Jurkat, Clone E6-1 (cell line): ENCODE results near the gene HADH.
"Not testable (repeated sequence)": the region's sequence is repeated elsewhere in the genome, so short reads cannot be mapped to it uniquely, and the experiment has no call there.

Experiments
- DNase-seq: peaks from one replicate; pipeline ENCODE4 v3.0.0-alpha.2; 2011; ENCODE audit warnings: low read depth, low spot score
- H3K4me3 ChIP-seq: 2 replicates; pipeline ENCODE4 v1.5.1; 2011; ENCODE audit warnings: mild to moderate bottlenecking, low read length, control low read depth, moderate library complexity

Gene HADH

DNA sequence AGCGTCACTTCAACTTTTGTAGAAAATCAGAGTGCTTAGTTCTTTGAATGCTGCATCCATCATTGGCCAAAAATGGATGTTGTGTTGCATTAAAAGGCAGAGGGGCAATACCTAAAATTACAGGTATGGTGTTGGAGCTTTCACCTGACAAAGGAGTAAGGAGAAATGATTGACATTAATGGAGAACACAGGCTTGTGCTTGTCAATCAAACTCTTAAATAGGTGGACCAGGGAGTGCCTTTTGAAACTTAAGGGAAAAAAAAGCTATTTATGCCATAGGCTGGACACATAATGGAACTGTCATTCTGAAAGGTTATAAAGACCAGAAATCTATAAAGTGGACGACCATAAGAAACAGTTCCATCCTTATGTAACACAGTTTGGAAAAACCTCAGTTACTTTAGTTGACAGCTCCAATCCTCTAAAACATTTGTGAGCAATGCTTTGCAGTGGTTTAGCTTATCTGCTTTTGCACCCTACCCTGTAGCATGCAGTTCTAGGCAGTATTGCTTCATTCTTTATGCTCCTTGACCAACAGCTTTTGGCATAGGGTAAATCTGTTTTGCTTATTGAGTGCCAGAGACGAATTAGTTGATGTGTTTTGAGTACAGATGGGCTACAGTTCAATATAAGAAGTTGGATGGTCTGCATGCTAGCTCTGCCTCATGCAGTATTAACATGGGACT, 2.4 kb downstream of the HADH start:
- no peak overlapping the region for H3K4me3 ChIP-seq
- no peak for DNase-seq

DNA sequence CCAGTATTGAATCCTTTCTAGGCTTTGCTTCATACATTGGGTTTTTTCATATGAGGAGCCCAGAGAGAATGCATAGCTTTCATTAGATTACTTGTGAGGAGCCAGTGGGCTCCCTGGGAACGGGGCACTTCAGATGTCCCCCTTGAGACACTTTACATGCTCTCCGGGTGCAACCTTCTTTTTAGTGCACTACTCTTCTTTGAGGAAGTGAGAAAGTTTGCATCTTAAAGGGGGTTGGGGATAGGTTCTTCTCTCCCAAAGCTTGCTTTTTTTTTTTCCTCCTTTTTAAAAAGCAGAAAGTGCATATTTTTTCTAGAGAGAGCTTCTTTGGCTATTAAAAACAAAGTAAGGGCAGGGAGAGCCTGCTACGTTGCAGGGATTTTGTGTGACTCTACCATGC, 4.3 kb downstream of the HADH start:
- no peak for DNase-seq
- H3K4me3 ChIP-seq: no peak overlapping the region

DNA sequence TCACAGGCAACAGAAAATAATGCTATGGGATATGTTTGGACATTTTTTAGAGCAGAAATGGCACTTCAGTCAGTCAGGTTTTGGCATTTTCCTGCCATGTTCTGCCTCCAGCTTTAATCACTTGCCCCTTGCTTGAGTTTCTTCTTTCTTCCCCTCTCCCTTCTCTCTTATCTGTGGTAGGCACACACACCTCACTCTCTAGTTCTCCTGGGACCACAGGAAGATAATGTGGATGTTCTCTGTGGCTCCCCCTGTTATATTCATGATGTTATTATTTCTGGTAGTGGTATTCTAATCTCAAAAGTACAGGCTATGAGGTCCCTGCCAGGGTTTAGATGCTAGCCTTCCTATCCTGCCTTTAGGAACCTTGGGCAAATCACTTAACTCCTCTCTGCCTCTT, 5.2 kb downstream of the HADH start:
- no peak for DNase-seq
- H3K4me3 ChIP-seq: no peak overlapping the region

DNA sequence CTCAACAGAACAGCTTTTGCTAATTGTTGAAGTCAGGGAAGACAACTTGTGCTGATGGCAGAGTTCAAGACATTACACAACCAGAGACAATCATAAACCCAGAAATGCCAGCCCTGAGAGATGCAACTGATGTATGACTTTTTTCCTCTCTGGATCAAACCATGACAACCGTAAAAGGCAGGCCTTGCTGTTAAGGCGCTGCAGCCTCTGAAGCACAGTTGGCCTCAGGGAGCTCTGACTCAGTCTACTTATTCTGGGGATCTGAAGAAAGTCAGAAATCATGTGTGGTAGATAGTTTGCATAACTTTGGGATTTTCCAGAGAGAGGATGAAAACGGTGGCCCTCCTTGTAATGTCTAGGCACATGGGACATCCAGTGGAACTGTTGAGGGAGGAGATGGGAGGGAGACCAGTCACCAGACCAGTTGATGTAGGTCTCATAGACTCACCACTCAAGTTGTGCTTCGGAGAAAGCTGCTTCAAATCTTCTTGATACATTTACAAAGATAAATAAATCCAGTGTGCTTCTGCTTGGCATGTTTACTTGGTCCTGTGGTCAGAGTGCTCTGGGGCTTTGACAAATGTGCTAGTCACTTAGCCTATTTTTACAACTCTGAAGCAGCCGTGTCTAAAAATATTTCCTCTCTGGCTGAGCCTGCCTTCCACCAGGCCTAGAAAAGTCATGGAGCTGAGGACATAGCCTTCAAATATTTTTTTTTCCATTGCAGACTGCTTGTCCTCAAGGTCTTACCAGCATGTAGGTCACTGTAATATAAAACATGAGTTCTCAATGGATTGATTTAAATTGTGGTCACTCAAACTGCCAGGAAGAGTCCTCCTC, 7.5 kb downstream of the HADH start:
- no peak for DNase-seq
- H3K4me3 ChIP-seq: no peak overlapping the region

DNA sequence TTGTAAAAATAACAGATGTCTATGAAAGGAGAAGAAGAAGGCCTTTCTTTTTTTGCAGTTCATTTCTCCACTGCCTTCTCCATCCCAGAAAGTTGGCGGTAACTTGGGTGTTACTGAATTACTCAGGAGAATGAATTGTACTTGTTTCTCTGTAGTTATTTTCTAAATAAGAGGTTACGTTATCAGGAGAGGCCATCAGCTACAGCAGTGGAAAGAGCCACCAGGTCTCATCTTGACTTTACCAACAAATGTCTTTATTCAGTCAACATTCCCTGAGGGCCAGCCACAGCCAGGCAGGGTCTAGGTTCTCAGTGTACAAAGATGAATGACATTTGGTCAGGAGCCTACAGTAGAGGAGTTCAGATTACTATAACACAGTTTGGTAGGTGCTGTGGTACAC, 8.1 kb downstream of the HADH start:
- no peak overlapping the region for H3K4me3 ChIP-seq
- DNase-seq: no peak

DNA sequence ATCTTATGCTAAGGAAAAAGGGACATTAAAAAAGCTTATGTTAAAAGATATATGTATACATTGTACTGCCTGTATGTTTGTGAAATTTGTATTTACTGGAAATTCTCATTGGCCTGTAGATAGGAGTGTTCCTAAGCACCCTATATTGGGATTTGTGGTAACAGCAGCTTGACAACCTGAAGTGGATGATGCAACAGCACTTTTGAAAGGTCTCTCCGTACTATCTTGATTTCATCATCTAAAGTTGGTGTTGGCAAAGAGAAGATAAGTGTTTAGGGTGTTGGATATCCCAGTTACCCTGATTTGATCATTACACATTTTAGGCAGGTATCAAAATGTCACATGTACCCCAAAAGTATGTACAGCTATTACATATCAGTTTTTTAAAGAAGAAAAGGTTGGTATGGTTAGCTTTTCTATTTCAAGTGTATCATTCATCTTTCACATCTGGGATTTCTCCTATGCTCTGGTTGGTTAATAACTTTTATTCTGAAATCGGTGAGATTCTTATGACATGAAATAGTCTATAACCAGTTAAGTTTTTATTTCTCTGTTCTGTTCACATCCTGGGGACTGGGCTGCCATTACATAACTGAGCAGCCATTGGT, 10.3 kb downstream of the HADH start:
- H3K4me3 ChIP-seq: no peak overlapping the region
- DNase-seq: no peak

DNA sequence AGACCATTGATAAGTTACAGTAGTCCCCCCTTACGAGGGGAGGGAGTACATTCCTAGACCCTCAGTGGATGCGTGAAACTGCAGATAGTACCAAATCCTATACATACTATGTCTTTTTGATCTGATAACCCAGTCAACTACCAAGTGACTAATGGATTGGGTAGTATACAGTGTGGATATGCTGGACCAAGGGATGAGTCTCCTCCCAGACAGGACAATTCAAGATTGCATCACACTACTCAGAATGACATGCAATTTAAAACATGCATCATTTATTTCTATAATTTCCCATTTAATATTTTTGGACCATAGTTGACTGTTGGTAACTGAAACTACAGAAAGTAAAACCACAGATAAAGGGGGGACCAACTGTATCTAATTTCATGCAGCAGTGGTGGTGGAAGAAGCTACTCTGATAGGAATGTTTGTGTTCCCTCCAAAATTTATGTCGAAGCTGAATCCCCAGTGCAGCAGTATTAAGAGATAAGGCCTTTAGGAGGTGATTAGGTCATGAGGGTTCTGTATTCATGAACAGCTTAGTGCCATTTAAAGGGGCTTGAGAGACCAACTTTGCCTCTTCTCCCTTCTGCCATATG, 11.9 kb downstream of the HADH start:
- no peak for DNase-seq
- no peak overlapping the region for H3K4me3 ChIP-seq

DNA sequence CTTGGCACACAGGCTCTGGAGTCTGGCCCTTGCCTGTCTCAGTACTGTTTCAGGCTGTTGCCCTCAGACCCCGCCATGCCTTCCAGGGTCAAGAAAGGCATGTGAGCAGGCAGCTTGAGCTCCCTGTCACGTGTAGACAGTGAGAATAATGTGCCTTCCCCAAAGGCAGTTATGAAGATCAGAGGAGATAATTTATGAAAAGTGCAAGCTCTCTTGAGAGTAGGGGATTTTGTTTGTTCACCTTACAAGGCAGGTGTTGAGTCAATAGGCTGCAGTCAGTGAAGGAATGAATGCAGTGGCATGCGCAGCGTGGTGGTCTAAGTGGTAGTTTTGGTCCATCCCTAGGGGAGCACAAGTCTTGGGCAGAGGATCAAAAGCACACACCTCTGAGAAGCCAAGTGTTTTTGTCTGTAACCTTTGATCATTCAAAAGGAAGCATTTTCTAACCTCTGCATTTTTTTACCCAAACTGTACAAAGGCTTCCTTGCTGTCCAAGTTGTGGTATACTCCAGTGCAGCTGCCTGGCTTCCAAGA, 14.4 kb downstream of the HADH start:
- peak; percentile 82 for DNase-seq

DNA sequence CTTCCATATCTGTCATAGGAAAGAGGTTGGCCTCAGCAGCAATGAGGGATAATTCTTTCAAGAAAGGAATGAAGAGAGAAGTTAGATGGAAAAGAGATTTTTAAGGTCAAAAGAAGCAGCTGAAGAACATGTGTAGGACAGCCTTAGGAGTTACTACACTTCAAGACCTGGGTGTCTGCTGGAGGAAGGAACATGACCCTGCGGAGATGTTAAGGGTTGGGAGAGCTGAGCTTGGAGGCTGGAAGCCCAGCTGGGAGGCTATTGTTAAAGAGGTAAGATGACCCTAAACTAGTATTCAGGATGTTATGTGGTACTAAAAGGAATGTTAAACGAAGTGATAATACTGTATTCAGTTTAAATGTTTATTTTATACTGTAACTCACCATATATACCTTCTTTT, 15.0 kb downstream of the HADH start:
- no peak overlapping the region for H3K4me3 ChIP-seq
- DNase-seq: no peak

More for the DNA sequence above, 14.4 kb downstream of the HADH start:
- H3K4me3 ChIP-seq: no peak overlapping the region; the same call in 1 of the 2 replicates

DNA sequence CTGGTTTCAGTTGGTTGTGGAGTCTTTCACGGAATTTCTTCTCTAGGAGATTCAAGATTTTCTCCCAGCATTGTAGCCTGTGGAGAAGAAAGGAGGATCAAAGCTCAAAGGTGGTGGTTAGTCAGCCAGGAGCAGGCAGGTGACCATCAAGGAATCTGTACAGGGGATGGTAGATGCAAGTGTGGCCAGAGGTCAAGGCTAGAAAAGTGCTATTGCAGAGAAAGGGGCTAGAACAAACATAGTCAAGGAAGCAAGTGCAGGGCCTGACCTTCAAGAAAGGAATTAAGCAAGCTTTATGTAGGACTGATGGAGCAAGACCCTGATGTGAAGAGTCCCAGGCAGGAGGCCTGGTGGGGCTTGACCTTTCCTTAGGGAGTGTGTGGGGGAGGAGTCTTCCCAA, 16.1 kb downstream of the HADH start:
- no peak for DNase-seq
- no peak overlapping the region for H3K4me3 ChIP-seq

DNA sequence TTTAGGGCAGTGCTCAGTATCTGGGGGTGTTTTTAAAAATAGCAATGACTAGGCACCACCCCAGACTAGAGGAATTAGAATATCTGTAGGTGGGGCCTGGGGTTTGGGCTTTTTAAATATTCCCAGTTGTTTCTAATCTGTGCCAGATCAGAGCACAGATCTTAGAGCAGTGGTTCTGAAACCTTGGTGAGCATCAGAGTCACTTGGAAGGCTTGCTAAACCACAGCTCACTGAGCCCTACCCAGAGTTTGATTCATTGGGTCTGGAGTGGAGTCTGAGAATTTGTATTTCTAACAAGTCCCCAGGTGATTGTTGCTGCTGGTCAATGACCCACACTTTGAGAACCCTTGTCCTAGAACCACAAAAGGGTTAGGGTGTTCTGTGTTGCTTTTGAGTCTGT, 16.7 kb downstream of the HADH start:
- DNase-seq: no peak
- H3K4me3 ChIP-seq: no peak overlapping the region

DNA sequence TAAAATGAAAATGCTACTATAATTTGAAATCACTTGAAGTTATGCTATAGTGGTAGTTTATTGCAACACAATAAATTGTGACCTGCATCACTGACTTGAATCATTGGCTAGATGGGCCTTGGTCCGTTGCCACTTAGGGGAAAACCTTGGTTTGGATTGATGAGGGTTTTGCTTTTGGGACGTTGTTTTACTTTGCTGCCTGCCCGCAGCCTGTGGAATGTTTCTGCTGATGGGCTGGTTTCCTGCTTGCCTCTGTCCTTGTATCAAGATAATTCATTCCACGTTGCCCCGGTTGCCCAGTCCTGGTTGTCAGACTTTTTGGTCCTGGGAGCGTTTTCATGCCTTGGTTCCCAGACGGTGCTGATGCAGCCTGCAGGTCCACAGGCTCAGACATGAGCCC, 18.3 kb downstream of the HADH start:
- no peak overlapping the region for H3K4me3 ChIP-seq
- DNase-seq: no peak

DNA sequence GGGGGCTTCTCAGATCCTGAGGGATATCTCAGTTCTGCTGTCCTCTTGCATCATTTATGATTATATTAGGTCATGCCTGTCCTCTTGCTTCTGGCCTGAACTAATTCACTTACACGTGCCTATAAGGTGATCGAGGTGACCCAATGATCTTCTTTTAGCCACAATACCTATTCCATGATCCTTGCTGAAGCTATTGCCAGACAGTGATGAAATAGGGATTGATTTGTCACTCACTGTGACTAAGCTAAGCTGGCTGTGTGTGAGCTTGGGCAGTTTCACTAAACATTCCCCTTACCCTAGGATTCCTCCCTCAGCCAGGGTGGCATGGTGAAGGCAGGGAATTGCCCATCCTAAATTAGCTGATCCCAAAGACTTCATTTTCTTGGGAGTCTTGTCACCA, 19.0 kb downstream of the HADH start:
- H3K4me3 ChIP-seq: no peak overlapping the region
- DNase-seq: no peak

DNA sequence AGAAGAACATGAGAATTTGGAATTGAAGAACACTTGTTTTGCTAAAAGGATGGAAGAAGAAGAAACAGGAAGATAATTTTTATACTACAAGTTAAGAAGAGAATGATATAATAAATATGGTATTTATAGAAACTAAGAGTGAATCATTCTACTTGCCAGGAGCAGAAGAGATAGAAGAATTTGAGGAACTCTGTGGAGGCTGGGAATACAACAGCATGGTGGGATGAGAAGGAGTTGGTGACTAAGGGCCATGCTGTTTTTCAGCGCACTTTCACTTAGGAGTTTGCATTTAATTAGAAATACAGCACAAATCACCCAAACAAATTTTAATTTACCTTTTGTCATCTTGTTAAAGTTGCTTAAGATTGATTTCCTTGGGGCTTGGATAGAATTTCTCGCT, 20.5 kb downstream of the HADH start:
- no peak overlapping the region for H3K4me3 ChIP-seq
- no peak for DNase-seq

DNA sequence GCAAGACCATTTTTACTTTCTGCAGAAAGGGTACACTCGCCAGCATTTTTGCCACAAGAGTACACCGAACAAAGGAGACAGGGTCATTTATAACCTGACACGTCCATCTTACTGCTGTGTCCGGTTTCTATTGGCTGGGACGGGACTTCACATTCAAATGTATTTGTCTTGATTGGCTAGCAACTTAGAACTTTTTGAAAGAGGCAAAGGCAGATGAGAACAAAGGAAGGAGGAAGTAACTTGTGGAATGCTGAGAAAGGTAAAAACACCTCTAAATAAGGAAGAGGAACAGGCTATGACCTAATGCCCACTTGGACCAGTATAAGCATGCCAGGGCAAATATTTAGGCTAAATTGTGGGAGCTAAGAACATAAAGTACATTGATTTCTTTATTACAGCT, 22.7 kb downstream of the HADH start:
- DNase-seq, H3K4me3 ChIP-seq: not testable (repeated sequence)

DNA sequence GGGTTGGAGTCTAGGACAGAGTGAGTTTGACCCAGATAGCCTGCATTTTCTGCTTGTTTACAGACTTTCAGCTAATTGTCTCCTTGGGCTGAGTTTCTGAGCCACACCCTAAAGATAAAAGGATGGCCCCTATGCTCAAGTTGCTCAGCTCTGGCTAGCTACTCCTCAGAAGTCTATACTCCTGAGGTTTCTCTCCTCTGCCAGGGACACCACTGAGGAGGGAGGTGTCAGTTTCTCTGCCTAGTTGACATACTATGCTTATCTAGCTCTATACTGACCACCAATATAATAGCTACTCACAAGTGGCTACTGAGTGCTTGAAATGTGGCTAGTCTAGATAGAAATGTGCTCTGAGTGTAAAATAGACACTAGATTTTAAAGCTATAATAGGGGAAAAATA, 23.6 kb downstream of the HADH start:
- no peak overlapping the region for H3K4me3 ChIP-seq
- no peak for DNase-seq

DNA sequence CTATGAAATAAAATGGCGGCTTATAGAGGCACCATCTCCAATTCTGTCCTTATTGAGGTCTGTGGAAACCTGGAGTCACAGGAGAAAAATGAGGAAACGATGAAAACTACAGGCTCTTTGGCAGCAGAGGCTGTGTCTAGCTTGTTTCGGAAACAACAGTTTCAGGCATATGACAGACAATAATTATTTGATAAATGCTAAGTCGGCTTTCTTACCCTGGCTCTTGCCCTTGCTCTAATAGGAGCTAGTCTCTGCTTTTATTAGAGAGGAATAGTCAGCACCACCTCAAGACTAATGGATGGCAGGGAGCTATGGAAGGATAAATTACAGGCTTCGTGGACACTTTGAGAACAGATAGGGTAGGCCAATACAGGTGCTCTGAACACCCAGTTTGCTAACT, 24.3 kb downstream of the HADH start:
- DNase-seq: no peak
- H3K4me3 ChIP-seq: no peak overlapping the region

DNA sequence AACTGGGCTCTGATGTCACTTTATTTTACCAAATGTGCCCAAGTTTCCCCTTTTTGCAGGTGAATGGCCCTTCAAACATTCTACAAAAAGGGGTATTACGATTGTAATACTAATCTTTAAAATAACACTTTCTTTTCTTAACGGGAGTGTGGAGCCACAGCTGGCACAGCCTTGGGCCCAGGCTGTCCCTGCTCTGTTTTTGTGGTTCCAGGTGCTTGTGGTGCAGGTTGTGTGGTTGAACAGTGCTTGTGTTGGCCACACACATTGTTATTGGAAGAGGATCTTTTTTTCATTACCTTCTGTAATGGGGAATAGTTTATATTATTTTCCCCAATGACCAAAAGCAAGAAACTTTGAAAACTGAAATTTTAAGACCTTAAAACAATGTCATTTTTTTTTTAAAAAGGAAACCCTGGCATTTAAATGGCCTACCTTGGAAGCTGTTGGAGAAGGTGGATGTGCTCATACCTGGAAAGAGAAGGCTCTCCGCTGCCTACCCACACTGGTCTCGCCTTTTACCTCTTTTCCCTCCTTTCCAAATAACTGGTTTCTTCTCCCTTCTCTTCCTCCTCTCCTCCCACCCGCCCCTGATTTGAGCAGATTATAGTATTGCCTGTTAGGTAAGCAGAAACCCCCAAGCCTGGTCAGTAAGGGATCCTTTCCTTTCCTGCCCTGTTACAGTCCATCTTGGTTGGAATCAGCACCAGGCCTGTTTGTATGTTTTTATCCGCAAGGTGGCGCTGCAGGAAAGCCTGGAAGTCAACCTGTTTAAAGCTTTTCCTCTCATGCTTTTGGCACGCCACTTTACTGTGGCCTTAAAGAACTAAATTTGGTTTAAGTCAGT, 28.6 kb downstream of the HADH start:
- peak; percentile 71 for DNase-seq
- H3K4me3 ChIP-seq: no peak overlapping the region

DNA sequence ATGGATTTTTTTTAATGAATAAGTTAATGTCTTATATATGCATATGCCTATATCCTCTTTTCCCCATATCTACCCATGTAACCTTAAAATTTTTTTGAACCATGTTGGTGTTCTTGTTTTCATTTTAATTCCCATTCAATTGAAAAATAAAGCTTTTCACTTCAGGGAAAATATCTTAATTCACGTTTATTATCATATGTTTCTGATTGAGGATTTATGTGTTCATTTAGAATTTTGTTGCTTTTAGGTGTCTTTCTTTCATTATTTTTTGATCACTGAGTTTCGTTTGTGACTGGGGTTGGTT, 29.1 kb downstream of the HADH start:
- H3K4me3 ChIP-seq: no peak overlapping the region
- no peak for DNase-seq
